ENCODE measurements around the gene PPY.

- TF ChIP-seq, protein P1, sequence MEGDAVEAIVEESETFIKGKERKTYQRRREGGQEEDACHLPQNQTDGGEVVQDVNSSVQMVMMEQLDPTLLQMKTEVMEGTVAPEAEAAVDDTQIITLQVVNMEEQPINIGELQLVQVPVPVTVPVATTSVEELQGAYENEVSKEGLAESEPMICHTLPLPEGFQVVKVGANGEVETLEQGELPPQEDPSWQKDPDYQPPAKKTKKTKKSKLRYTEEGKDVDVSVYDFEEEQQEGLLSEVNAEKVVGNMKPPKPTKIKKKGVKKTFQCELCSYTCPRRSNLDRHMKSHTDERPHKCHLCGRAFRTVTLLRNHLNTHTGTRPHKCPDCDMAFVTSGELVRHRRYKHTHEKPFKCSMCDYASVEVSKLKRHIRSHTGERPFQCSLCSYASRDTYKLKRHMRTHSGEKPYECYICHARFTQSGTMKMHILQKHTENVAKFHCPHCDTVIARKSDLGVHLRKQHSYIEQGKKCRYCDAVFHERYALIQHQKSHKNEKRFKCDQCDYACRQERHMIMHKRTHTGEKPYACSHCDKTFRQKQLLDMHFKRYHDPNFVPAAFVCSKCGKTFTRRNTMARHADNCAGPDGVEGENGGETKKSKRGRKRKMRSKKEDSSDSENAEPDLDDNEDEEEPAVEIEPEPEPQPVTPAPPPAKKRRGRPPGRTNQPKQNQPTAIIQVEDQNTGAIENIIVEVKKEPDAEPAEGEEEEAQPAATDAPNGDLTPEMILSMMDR (IDR thresholded peaks at IDR 0.05) = no peak
- TF ChIP-seq POLR2A (IDR thresholded peaks at IDR 0.05) = no peak
Measured at GRCh38 chr17:43949781-43950180, 7.5 kb upstream of the PPY start.

Data from heart left ventricle (tissue), 13 donors.